ENCODE results near the gene SP110. TPM values are rescaled to one million over a fixed set of nuclear protein-coding genes. Genes with fewer than 3 reads are reported as not detected.

The SP110 gene
- total RNA-seq, 1 donor from 2014 or later, result 61.7 TPM

DNA sequence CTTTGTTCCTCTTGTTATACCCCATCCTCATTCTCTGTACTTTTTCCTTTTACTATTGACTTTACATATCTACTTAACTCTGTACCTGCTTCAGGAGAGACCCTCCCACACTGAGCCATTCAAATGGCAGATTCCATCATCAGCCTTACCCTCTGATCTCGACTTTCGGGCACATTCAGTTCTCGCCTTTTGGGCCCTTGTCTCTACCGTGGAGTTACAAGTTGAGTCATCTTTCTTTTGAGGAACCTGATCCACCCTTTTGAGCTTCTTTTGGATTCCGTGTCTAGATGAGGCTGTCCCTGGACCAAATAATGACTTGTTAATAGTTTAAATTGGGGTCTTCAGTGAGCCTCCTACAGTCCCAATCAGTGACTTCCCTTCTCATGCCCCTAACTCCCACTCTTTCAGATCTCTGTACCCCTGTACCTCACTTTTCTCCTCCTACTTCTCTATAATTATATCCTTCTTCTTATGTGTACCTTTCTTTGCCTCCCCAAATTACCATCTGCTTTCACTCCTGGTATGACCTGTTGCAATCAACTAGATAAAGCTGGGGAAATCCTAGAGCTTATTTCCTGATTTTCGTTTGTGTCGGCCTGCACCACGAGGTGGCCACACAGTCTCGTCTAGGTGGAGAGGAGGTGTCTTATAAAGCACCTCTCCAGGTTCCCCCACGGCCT, 17.2 kb downstream of the SP110 start:
- peak overlapping the region; percentile 70 for H3K27ac Mint-ChIP-seq (ENCODE audit: unreplicated experiment)

DNA sequence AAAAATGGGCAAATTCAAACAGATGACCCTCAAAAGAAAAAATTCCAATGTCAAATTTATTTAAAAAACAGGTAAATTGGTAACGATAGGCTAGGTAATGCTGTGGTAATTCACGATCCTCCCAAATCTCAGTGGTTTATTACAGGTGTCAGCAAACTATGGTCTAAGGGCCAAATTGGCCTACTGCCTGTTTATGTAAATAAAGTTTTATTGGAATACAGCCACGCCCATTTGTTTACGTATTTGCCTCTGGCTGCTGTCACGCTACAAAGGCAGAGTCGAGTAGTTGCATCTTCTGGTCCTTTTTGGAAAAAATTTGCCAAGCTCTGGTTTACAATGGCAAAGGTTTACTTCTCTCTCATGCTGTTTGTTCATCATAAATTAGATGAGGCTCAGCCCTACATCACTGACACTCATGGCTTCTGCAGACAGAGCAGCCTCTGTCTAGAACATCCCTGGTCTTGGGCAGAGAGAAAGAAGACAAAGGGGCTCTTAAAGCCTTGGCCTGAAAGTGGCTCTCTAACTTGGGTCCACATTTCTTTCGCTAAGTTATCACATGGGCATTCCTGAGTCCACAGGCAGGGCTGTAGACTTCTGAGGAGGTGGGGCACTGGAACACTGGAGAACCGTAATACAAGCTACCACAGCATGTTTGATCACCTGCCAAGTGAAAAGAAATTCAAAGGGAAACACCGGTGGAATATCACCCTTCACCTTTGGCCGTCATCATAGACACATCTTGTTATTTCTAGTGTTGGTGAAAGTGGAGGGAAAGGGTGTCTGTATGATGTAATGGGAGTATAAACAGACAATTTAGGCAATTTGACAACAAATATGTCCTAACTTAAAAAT, 34.8 kb downstream of the SP110 start:
- Histone ChIP-seq H3K4me2 (ENCODE audit: low read length) (no peak overlapping the region), H2AFZ (ENCODE audit: low read depth, low read length) (no peak overlapping the region), H3K9me3 (ENCODE audit: insufficient read depth, low read depth, low read length) (no peaks in the 10 kb centered on the region), H3K9ac (ENCODE audit: low read length) (no peak overlapping the region), H4K20me1 (ENCODE audit: insufficient read depth, low read length) (no peaks in the 10 kb centered on the region), H3K27me3 (ENCODE audit: insufficient read depth, low read length) (no peaks in the 10 kb centered on the region), H3K36me3 (ENCODE audit: insufficient read depth, low read length) (no peaks in the 10 kb centered on the region), H3K79me2 (ENCODE audit: insufficient read depth, low read length) (no peaks in the 10 kb centered on the region), H3K4me1 (ENCODE audit: insufficient read depth, low read length) (no peaks in the 10 kb centered on the region), H3K27ac (ENCODE audit: low read depth, low read length) (no peak overlapping the region), H3K4me3 (ENCODE audit: insufficient read depth, low read depth, low read length) (no peak overlapping the region)
- Mint-ChIP-seq H3K4me3 (ENCODE audit: unreplicated experiment) (no peak overlapping the region), H3K36me3 (ENCODE audit: low read depth, unreplicated experiment) (peaks cover 57% of the 10 kb centered on the region), H3K27me3 (ENCODE audit: low read depth, unreplicated experiment) (peaks cover 1% of the 10 kb centered on the region), H3K4me1 (ENCODE audit: low read depth, unreplicated experiment) (no peaks in the 10 kb centered on the region), H3K27ac (ENCODE audit: unreplicated experiment) (no peak overlapping the region), H3K9me3 (ENCODE audit: unreplicated experiment) (peaks cover under 1% of the 10 kb centered on the region)
- TF ChIP-seq EZH2 (IDR thresholded peaks at IDR 0.05; ENCODE audit: insufficient read depth, low read length), result no peak
- TF ChIP-seq, protein P1, sequence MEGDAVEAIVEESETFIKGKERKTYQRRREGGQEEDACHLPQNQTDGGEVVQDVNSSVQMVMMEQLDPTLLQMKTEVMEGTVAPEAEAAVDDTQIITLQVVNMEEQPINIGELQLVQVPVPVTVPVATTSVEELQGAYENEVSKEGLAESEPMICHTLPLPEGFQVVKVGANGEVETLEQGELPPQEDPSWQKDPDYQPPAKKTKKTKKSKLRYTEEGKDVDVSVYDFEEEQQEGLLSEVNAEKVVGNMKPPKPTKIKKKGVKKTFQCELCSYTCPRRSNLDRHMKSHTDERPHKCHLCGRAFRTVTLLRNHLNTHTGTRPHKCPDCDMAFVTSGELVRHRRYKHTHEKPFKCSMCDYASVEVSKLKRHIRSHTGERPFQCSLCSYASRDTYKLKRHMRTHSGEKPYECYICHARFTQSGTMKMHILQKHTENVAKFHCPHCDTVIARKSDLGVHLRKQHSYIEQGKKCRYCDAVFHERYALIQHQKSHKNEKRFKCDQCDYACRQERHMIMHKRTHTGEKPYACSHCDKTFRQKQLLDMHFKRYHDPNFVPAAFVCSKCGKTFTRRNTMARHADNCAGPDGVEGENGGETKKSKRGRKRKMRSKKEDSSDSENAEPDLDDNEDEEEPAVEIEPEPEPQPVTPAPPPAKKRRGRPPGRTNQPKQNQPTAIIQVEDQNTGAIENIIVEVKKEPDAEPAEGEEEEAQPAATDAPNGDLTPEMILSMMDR (IDR thresholded peaks at IDR 0.05; ENCODE audit: insufficient read depth, low read depth, low read length), result no peak
- DNase-seq (ENCODE audit: low read depth) (peak; percentile 55), FAIRE-seq (no peak)

More for the DNA sequence above, 17.2 kb downstream of the SP110 start:
- DNase-seq (ENCODE audit: low read depth), result no peak
- no peaks in the 10 kb centered on the region for H4K20me1 ChIP-seq (ENCODE audit: insufficient read depth, low read length)
- H3K27me3 ChIP-seq (ENCODE audit: insufficient read depth, low read length), result no peaks in the 10 kb centered on the region
- Mint-ChIP-seq H3K4me3 (ENCODE audit: unreplicated experiment) (no peak overlapping the region), H3K36me3 (ENCODE audit: low read depth, unreplicated experiment) (peaks cover 40% of the 10 kb centered on the region), H3K4me1 (ENCODE audit: low read depth, unreplicated experiment) (no peaks in the 10 kb centered on the region), H3K9me3 (ENCODE audit: unreplicated experiment) (peaks cover 10% of the 10 kb centered on the region), H3K27me3 (ENCODE audit: low read depth, unreplicated experiment) (no peaks in the 10 kb centered on the region)
- no peak for FAIRE-seq
- H3K4me2 ChIP-seq (ENCODE audit: low read length), result no peak overlapping the region
- H3K79me2 ChIP-seq (ENCODE audit: insufficient read depth, low read length), result no peaks in the 10 kb centered on the region
- TF ChIP-seq, protein P1 (IDR thresholded peaks at IDR 0.05; ENCODE audit: insufficient read depth, low read depth, low read length), result no peak
- no peak for TF ChIP-seq EZH2 (IDR thresholded peaks at IDR 0.05; ENCODE audit: insufficient read depth, low read length)
- no peak overlapping the region for H2AFZ ChIP-seq (ENCODE audit: low read depth, low read length)
- H3K4me1 ChIP-seq (ENCODE audit: insufficient read depth, low read length), result no peaks in the 10 kb centered on the region
- no peak overlapping the region for H3K9ac ChIP-seq (ENCODE audit: low read length)
- H3K36me3 ChIP-seq (ENCODE audit: insufficient read depth, low read length), result peaks cover 8% of the 10 kb centered on the region
- no peak overlapping the region for H3K27ac ChIP-seq (ENCODE audit: low read depth, low read length)
- no peak overlapping the region for H3K4me3 ChIP-seq (ENCODE audit: insufficient read depth, low read depth, low read length)
- H3K9me3 ChIP-seq (ENCODE audit: insufficient read depth, low read depth, low read length), result no peaks in the 10 kb centered on the region

All from astrocyte (in vitro differentiated cells and primary cell).